HG03354 (cell line): ENCODE data around the gene ZNF423.

Experiments
- ATAC-seq: cut with Tn5 transposase; IDR thresholded peaks from one replicate; pipeline ENCODE4 v1.9.1; 2021; ENCODE audit warnings: mild to moderate bottlenecking; ENCODE audit not compliant: unreplicated experiment, poor library complexity, severe bottlenecking

ZNF423 gene

DNA sequence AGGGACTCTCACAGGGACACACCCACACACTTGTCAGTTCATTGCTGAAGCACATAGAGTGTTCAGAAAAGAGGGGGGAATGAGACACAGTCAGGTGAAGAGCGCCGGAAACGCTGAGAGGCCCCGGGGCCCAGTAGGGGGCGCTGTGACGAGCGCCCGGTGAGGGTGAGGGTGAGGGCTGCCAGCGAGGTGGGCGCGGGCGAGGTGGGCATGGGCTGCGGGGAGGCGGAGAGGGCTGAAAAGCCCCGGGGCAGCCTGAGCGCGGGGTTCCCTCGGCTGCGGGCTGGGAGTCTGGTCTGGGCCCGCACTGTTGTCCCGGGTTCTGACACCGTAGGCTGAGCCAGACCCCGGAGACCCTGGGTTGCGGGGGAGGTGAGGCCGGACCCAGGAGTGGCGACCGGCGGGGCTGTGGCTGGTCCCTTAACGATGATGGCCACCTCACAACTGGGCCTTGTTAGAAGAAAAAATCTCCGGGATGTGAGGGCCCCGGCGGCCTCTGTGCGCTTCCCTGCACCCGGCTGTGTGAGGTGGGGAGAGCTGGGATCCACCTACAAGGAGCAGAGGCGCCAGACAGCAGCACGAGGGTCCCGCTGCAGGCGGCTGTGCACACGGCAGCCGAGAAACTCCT lies 390.9 kb downstream of the ZNF423 start:
- ATAC-seq, result no peak

DNA sequence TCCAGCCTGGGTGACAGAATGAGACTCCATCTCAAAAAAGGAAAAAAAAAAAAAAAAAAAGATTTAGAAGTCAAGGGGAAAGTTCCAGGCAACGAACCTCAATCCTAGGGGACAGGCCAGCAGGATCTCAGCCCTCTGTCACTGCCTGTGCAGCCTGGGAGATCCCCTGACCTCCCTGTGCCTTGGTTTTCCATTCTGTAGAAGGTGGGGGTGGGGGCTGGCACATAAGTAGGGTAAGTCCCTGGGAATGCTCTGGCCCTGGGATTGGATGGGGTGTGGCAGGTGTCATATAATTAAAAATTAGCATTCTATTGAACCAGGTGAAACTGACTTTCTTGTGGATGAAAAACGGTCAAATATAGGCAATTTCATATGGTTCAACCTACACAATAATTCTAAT lies 391.8 kb downstream of the ZNF423 start:
- ATAC-seq, result no peak

DNA sequence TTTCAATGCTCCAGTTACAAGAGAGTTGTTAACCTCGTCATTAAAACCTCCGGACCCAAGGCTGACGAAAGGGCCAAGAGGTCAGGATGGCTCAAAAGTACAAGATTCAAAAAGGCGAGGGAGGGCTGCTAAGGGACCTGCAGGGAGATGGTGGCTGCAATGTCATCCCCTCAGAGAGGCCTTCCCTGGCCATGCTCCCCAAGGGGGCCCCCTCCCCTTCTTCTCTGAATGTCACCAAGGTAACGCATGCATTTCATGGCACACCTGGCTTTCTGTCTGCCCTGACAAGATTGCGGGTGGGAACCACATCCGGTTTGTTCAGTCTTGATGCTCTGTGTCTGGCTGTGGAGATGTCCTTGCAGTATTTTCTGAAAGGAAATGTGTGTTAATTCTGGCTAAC lies 392.4 kb downstream of the ZNF423 start:
- ATAC-seq, result peak; percentile 97

DNA sequence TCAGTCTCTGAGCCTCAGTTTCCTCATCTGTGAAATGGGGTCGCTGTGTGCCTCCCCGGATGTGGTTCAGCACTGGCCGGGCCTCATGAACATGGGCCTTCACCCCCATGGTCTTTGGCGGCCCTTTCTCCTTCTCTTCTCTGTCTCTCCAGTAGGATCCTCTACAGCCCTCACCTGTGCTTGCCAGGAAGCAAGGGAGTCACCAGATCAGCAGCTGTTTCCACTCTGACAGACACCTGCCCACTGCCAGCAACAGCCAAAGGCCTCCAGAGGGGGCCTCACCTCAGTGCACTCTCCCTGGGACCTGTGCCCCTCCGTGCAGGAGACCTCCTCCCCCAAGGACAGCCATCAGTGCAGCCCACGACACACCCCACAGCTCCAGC lies 392.9 kb downstream of the ZNF423 start:
- peak; percentile 36 for ATAC-seq

DNA sequence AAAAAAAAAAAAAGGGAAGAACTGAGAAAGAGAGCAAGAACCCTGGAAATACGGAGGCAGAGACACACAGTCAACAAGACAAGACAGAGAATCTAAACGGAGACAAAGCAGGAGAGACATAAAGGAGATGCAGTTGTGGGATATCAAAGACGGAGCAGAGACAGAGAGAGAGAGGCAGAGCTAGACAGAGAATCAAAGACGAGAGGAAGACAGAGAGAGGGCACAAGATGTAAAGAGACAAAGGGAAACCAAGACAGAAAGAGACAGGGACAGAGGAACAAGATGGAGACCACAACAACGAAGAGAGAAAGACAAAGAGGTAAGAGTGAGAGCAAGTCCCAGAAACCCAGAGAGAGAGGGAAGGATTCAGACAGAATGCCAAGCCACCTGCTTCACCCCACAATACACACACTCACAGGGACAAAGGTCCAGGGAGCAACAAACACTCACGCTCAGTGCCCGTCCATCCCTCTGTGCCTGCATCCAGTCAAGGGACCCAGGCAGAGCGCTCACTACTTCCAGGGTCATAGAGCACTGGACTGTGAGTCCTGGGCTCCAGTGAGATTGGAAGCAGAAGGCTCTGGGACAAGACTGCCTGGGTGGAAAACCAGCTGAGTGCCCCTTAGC lies 393.4 kb downstream of the ZNF423 start:
- ATAC-seq, result no peak

DNA sequence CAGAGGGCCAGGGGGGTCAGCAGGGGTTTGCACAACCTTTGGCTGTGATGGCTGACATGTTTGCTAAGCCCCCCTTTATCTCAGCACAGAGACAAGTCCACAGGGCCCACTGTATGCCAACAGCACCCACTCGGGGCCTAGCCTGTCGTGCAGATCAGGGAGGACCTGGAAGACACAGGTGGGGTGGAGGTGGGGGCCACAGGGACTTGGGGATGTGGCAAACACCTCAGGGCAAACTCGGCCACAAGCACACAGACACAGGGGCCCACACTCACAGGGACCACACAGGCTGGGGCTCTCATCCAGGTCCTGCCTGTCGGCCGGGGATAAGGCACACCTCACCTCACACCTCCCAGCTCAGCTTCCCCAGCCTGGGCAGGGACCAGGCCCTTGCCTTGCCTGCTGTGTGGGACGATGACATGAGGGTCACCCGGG lies 394.4 kb downstream of the ZNF423 start:
- ATAC-seq, result no peak

DNA sequence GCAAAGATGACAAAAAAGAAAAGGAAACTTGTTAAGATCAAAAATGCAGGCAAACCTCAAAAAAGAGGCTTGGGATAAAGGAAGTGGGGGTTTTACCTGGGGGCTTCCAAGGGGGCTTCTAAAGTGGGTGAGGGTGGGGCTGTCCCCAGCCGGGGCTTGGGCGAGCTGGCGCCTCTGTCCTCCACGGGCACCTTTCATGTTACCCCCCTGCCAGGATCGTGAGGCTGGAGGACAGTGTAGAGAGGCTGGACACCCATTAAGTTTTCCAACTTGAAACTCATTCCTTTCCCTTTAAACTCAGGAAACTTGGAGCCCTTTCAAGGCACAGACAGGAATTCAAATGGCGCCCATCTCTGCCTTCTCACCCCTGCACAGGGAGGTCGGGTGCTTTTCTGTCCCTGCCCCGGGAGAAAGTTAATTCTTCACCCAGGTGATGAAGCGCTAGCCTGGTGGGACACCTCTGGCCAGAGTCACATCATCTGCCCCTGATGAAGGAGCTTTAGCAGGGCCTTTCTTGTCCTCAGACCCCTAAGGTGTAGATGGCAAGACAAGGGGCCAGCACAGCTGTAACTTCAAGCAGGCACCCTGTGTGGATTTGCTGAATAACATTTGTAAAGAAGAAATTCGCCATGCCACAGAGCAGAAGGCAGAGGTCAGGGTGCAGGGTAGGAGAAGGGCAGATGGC lies 395.0 kb downstream of the ZNF423 start:
- no peak for ATAC-seq

DNA sequence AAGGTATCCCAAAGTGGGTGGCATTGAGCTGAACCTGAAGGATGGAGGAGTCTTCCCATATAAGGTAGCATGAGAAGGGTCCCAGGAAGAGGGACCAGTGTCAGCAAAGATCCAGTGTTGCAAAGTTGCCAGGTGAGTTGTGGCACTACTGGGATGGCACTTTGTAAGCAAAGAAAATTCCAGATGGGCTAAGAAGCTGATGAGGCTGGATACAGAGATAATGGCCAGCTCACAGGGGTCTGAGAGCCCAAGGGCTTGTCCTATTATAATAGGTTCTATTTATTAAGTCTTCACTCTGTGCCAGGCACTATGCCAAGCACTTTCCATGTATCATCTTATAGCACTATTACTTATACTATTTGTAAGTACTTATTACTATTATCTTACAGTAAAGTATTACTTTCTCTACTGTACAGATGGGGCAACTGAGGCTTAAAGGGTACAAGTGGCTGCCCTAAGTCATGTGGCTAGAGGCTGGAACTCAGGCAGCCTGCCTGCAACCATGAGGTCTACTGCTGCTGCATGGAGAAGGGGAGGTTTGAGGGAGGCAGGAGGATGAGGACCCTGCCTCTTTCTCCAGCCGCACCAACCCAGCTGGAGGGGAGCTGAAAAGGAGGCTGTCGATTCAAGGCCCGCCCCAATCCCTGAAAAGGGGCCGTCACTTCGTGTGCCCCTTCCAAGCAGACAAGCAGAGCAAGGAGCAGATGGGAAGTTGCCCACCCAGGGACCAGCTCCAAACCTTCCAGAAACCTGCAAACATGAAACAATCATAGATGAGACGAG lies 395.8 kb downstream of the ZNF423 start:
- no peak for ATAC-seq

DNA sequence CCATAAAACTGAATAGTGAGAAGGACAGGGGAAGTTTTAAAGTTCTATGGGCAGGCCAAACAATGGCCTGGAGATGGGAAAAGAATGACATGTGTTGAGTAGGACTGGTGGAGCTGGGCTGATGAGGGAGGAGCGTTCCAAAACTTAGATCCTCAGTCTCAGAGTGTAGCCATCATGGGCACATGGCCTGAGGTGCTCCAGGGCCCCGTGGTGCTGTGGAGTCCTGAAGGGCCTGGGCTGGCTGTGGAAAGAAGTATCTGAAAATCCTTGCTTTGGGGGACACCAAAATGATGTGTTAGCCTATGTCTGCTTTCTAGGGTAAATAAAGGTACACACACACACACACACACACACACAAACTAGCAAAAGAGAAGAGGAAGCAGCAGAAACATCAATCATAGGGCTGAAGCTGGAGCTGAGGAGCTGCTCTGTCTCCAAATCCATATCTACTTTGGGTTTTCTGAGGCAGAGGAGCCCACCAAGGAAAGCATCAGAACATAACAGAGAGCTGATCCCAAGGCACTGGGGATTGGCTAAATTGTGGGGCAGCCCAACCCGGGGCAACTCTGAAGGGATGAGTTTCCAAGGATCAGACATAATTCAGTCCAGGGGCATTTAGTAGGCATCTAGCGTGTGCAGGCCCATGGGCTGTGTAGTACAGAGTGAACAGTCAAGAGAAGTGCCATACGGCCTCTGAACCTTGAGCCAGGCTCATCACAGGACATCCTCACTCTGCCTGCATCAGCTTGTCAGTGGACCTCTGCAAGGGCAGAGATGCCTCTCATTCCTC lies 397.1 kb downstream of the ZNF423 start:
- no peak for ATAC-seq

DNA sequence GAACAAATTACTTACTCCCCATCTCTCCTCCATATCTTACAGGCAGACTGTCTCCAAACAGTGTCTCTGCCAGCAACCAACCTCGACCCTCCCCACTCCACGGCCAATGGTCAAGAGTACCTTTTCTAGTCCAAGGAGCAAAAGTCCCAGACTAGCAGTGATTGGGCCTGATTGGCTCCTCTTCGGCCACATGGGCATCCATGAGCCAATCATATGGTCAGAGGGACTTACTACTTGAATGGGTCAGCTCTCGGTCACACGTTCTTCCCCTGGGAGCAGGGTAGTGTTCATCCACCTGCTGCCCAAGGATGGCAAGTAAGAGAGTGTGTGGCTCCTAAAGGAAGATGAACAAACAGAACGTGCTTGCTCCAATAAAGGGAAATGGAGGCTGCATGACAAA lies 397.7 kb downstream of the ZNF423 start:
- ATAC-seq, result no peak

DNA sequence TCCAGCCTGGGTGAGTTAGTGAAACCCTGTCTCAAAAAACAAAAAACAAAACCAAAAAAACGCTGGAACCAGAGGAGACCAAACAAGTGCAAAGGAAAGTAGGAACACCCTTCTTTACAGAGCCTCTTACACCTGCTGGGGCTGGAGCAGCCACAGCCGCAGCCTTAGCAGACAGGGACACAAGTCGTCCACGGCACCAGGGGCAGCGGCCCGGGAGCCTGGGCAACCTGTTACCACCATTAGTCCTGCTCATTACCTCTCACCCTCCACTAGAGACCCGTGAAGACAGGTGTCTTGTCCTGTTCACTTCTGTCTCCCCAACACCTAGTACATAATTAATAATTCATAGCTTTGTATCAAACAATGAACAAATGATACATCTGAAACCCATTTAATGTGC lies 398.7 kb downstream of the ZNF423 start:
- no peak for ATAC-seq

DNA sequence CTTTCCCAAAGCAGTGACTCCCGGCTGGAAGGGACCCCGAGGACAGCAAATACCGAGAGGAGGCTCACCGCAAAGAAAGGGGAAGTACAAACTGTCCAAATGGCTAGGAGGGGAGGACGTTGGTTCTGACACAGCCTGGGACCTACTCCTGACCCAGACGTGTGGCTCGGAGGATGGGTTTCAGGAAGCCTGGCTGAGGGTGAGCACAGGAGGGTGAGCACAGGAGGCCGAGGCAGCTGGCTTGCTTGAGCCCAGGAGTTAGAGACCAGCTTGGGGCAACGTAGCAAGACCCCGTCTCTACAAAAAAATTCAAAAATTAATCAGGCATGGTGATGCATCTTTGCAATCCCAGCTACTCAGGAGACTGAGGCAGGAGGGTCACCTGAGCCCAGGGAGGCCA lies 399.1 kb downstream of the ZNF423 start:
- no peak for ATAC-seq

DNA sequence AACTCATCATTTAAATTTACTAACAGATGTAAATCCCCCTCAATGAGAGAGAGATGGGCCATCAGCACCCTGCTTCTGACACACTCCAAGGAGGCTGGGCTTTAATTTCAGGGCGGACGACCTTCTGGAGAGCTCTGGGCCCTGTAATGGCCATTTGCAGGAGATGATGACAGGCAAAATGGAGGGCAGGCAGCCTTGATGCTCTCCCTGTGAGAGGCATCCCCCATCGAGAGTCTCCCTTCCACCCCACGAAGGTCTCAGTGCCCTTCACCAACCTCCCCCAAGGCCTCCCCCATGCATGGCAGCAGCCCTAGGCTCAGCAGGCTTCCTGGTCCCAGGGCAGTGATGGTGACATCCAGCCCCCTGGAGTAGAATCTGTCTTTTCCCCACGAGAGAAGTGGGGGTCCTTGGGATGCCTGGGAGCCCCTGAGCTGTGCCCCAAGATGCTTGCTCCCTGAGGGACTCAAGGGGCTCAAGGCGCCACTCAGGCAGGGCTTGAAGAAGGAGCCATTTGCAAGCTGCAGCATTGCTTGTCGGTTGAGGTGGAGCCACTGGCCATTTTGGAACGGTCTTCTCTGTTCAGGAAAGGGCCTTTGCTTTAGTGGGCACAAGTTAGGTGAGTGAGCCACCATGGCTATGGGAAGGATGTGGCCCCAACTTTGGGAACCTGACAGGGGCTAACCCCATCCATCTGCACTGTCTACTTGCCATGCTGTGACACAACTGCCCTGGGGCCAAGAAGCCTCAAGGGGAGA lies 399.7 kb downstream of the ZNF423 start:
- ATAC-seq, result no peak

DNA sequence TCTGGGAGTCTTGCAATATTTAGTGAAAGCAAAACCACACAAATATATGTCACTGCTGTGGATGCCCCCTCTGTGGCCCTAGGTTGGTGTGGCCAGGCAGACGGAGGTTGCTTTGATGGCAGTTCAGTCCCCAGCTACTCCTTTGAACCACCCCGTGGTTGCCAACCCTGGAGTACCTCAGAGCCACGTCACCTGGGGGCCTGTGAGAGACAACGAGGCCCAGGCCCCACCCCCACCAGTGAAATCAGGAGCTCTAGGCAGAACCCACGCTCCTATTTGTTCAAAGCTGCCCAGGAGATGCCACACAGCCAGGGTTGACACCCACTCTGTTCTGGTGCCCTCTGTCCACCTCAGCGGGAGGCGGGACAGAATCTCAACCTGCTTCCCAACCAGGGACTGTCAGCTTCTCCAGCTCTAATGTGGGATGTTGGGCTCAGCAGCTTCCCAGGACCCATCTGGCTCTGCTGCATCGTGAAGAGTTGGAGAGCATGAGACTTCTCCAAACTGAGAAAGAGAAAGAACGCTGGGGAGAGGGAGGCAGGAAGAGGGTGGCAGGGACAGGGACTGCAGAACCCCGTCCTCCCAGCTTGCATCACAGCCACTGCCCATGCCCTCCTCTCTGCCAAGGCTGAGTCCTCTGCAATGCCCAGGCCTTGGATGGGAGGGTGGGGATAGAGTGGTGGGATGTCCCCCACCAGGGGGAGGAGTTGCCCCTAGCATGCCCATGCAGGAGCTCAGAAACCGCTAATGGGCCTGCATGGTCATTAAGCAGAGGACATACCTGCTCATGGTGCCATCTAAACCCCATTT lies 400.5 kb downstream of the ZNF423 start:
- no peak for ATAC-seq

DNA sequence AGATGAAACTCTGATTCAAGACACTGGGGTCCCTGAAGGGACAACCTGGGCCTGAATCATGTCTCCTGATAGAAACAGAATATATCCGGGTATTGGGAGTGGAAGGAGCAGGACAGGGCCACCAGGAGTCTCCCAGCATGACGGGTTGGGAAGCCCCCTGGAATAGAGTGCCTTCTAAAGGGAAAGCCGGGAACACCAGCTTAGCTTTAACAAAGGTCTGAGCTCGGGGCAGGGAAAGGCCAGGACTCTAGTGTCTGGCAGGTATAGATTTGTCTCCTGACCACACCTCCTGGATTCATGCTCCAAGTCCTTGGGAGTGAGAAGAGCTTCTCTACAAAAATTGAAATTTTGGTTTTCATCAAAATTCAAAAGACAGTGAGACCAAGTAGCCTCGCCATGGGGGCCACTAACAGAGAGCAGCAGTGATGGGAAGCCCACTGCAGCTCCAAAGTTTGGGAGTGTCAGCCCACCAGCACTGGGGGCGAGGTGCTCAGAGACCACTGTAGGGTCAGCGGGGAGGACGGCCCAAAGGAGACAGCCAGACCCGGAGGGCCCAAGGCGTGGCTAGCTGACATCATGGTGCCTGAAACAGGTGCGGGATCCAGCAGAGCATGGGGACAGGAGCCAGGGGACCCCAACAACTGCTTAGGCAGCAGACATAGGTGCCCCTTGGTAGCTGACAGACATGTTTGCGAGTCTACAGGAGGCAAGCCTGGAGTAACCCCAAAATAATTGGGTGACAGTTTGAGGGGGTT lies 401.3 kb downstream of the ZNF423 start:
- no peak for ATAC-seq

DNA sequence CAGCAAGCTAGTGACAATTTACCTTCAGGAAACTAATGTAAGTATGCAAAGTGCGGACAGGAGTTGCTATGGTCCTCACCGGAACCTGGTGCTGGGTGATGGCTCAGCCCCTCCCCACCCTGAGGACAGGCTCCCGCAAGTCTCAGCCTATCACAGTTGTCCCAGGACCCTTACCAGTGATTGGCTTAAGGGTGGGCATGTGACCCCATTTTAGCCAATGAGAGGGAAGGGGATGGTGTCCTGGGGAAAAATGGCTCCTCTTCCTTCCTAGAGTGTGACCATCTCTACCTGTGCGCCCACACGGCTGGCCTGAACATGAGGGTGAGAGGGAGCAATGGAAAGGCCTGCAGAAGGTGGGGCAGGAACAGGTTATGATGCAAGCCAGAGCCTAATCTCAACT lies 401.9 kb downstream of the ZNF423 start:
- ATAC-seq, result no peak

DNA sequence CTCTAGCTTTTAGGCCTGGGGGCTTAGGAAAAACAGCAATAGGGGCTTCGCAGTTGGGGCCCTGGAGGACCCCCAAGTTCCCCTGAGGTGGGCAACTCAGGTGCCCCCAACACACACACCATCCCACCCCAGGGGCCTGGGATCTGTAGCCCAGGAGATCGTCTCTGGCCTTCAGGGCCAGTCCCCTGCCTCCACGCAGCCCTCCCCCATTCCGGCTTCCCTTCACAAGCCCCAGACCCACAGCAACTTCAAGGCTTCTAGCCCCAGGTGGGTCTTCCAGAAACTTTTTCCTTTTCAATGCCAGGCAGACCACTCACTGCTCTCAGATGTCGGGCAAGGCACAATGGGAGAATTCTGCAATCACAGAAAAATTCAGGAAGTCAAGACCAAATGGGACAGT lies 402.9 kb downstream of the ZNF423 start:
- ATAC-seq, result no peak

DNA sequence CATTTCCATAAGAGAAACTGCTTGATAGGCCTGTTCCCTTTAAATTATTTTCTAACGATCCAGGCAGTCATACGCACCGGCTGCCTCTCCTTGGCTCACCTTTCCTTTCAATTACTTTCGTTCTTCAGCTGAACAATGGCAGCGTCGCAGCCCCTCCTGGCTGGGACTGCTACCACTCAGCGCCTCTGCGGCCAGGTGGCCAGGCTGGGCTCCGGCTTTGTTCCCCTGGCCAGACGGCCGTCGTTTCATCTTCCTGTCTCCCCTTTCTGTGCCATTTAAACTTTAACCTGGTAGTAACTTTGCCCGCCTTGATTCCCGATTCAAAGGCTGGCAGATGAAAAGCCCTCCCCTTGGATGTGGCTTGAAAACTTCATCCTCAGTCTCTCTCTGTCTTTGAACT lies 403.3 kb downstream of the ZNF423 start:
- no peak for ATAC-seq
